Panc1 (cell line): ENCODE results near the gene MAB21L3. TPM values are rescaled to one million over a fixed set of nuclear protein-coding genes. Genes with fewer than 3 reads are reported as not detected.
A peak's percentile ranks its signal among the peaks of the same experiment; 100 is the strongest.

Experiments used
- ATAC-seq: fragments of 200-7000 bp; cut with Tn5 transposase; 2 replicates; pipeline ENCODE4 v1.9.1; 2020; ENCODE audit warnings: mild to moderate bottlenecking, moderate library complexity
- BruUV-seq: library from RNA; stranded (reverse); fragments of 400-500 nt; replicated peaks from 2 replicates; lab custom pipeline; 2021; lab: Mats Ljungman, UMichigan
- CTCF ChIA-PET: fragments of 300-600 bp; sonication (Branson Sonifier 250); formaldehyde crosslinking; loops from one replicate; lab custom pipeline; 2022; ENCODE audit warnings: antibody characterized with exemption; lab: Charles Lee
- POLR2A ChIA-PET: fragments of 300-600 bp; sonication (Branson Sonifier 250); formaldehyde crosslinking; loops from one replicate; lab custom pipeline; 2022; ENCODE audit warnings: antibody characterized with exemption; lab: Charles Lee
- DNase-seq: peaks from one replicate; pipeline ENCODE4 v3.0.0-alpha.2; 2010; ENCODE audit warnings: low read depth, low spot score
- H3K27ac ChIP-seq: 2 replicates; pipeline ENCODE4 v1.5.1; 2011; ENCODE audit warnings: mild to moderate bottlenecking, low read length, inconsistent platforms
- H3K27me3 ChIP-seq: fragments of 200-500 bp; sonication (Bioruptor generic); 2 replicates; pipeline ENCODE4 v1.6.0; 2014; ENCODE audit warnings: low read length, inconsistent platforms; ENCODE audit not compliant: control insufficient read depth, insufficient read depth
- H3K36me3 ChIP-seq: fragments of 200-500 bp; sonication (Bioruptor generic); 2 replicates; pipeline ENCODE4 v1.5.1; 2014; ENCODE audit warnings: inconsistent platforms, mild to moderate bottlenecking, low read length, moderate library complexity; ENCODE audit not compliant: control insufficient read depth, insufficient read depth
- H3K4me1 ChIP-seq: 2 replicates; pipeline ENCODE4 v1.5.1; 2011; ENCODE audit warnings: inconsistent platforms, mild to moderate bottlenecking, low read length, moderate library complexity; ENCODE audit not compliant: control insufficient read depth, insufficient read depth
- H3K4me3 ChIP-seq, 2 experiments: 2 replicates each; pipeline ENCODE4 v1.5.1; 2011 to 2012; ENCODE audit warnings: low read depth in 2 of 2, low read length in 2 of 2, mild to moderate bottlenecking in 2 of 2, inconsistent platforms in 1 of 2, moderate library complexity in 1 of 2
- H3K9me3 ChIP-seq: fragments of 200-500 bp; sonication (Bioruptor generic); 2 replicates; pipeline ENCODE4 v1.5.1; 2014; ENCODE audit warnings: low read depth, mild to moderate bottlenecking, inconsistent platforms, low read length, moderate library complexity; ENCODE audit not compliant: control insufficient read depth, insufficient read depth
- POLR2AphosphoS5 ChIP-seq: IDR thresholded peaks from 2 replicates; pipeline ENCODE4 v1.6.1; 2012; ENCODE audit warnings: mild to moderate bottlenecking, low read depth, low read length, moderate library complexity
- SIN3A ChIP-seq: IDR thresholded peaks from 2 replicates; pipeline ENCODE4 v1.6.1; 2012; ENCODE audit warnings: low read depth, mild to moderate bottlenecking, low read length, moderate library complexity, borderline replicate concordance; ENCODE audit not compliant: insufficient read depth
- TCF7L2 ChIP-seq: IDR thresholded peaks from 2 replicates; pipeline ENCODE4 v1.6.1; 2011; ENCODE audit warnings: mild to moderate bottlenecking, low read depth, low read length, inconsistent platforms
- in situ Hi-C: cut with HindIII; loops from 2 replicates; pipeline ENCODE4 v1.10.0; 2016; ENCODE audit warnings: low sequenced_read_pairs, low pct_unique_long_range_greater_than_20kb
- intact Hi-C: fragments of 100-400 bp; cut with micrococcal nuclease; formaldehyde crosslinking; loops from one replicate; pipeline ENCODE4 v1.10.0; 2022; ENCODE audit not compliant: unreplicated experiment
- total RNA-seq: library from RNA; stranded (reverse); gene quantifications from one replicate; pipeline ENCODE4 v1.2.1, GENCODE V29; 2021; ENCODE audit not compliant: unreplicated experiment
- TF ChIP-seq, protein P1 (sequence below), 2 experiments: IDR thresholded peaks; 2 replicates each; pipeline ENCODE4 v1.6.1; 2011 to 2012; ENCODE audit warnings: low read depth in 2 of 2, control low read depth in 1 of 2, low read length in 1 of 2, mild to moderate bottlenecking in 1 of 2, moderate library complexity in 1 of 2; ENCODE audit not compliant: insufficient read depth in 1 of 2
- TF ChIP-seq, protein P2 (sequence below): fragments of 450-650 bp; IDR thresholded peaks from 2 replicates; pipeline ENCODE4 v1.5.1; 2017; ENCODE audit warnings: mild to moderate bottlenecking

MAB21L3 gene
- total RNA-seq, 1 experiment from 2014 or later: not detected

- H3K9me3 ChIP-seq: no peaks in the 10 kb centered on the region
- CTCF ChIA-PET: no interaction called here
- in situ Hi-C loops (no loop called here), intact Hi-C loops (no loop called here)
- ATAC-seq (no peak), DNase-seq (no peak)
- no peaks in the 10 kb centered on the region for H3K27me3 ChIP-seq
- no peaks in the 10 kb centered on the region for H3K4me1 ChIP-seq
- no TSS peak for BruUV-seq
- no peak overlapping the region for H3K27ac ChIP-seq
- TF ChIP-seq, protein P1, sequence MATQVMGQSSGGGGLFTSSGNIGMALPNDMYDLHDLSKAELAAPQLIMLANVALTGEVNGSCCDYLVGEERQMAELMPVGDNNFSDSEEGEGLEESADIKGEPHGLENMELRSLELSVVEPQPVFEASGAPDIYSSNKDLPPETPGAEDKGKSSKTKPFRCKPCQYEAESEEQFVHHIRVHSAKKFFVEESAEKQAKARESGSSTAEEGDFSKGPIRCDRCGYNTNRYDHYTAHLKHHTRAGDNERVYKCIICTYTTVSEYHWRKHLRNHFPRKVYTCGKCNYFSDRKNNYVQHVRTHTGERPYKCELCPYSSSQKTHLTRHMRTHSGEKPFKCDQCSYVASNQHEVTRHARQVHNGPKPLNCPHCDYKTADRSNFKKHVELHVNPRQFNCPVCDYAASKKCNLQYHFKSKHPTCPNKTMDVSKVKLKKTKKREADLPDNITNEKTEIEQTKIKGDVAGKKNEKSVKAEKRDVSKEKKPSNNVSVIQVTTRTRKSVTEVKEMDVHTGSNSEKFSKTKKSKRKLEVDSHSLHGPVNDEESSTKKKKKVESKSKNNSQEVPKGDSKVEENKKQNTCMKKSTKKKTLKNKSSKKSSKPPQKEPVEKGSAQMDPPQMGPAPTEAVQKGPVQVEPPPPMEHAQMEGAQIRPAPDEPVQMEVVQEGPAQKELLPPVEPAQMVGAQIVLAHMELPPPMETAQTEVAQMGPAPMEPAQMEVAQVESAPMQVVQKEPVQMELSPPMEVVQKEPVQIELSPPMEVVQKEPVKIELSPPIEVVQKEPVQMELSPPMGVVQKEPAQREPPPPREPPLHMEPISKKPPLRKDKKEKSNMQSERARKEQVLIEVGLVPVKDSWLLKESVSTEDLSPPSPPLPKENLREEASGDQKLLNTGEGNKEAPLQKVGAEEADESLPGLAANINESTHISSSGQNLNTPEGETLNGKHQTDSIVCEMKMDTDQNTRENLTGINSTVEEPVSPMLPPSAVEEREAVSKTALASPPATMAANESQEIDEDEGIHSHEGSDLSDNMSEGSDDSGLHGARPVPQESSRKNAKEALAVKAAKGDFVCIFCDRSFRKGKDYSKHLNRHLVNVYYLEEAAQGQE (IDR thresholded peaks at IDR 0.05; ENCODE audit: insufficient read depth in 1 of 2, low read depth in 2 of 2, low read length in 1 of 2): no peak
- no peak for TF ChIP-seq SIN3A
- TF ChIP-seq TCF7L2: no peak
- TF ChIP-seq, protein P2, sequence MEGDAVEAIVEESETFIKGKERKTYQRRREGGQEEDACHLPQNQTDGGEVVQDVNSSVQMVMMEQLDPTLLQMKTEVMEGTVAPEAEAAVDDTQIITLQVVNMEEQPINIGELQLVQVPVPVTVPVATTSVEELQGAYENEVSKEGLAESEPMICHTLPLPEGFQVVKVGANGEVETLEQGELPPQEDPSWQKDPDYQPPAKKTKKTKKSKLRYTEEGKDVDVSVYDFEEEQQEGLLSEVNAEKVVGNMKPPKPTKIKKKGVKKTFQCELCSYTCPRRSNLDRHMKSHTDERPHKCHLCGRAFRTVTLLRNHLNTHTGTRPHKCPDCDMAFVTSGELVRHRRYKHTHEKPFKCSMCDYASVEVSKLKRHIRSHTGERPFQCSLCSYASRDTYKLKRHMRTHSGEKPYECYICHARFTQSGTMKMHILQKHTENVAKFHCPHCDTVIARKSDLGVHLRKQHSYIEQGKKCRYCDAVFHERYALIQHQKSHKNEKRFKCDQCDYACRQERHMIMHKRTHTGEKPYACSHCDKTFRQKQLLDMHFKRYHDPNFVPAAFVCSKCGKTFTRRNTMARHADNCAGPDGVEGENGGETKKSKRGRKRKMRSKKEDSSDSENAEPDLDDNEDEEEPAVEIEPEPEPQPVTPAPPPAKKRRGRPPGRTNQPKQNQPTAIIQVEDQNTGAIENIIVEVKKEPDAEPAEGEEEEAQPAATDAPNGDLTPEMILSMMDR: peak; percentile 23; the same call in 1 of the 2 replicates
- H3K36me3 ChIP-seq: no peaks in the 10 kb centered on the region
- POLR2A ChIA-PET: no interaction called here
- no peak overlapping the region for H3K4me3 ChIP-seq
Measured at GRCh38 chr1:116133696-116134475, 22.7 kb downstream of the MAB21L3 start.

DNA sequence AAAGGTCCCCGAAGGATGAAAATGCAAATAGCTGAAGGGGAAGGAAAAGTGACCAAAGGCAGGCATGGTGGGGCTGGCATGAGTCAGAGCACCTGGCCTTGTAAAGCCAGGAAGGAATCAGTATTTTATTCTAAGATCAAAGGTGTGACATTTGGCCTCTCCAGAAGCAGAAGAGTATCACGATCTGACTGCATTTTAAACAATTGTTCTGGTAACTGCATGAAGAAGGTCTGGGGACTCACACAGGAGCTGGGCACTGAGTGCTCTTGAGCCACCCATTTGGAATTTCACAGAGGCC lies 23.2 kb downstream of the MAB21L3 start:
- Histone ChIP-seq H3K27me3 (no peaks in the 10 kb centered on the region), H3K4me3 (no peak overlapping the region), H3K4me1 (no peaks in the 10 kb centered on the region), H3K36me3 (no peaks in the 10 kb centered on the region), H3K27ac (no peak overlapping the region), H3K9me3 (no peaks in the 10 kb centered on the region)
- POLR2A ChIA-PET: no interaction called here
- TF ChIP-seq TCF7L2 (no peak), POLR2AphosphoS5 (no peak), SIN3A (no peak)
- TF ChIP-seq, protein P2: no peak
- TF ChIP-seq, protein P1 (IDR thresholded peaks at IDR 0.05; ENCODE audit: insufficient read depth in 1 of 2, low read depth in 2 of 2, low read length in 1 of 2): no peak
- CTCF ChIA-PET: no interaction called here
- DNase-seq (no peak), ATAC-seq (no peak)
- BruUV-seq: no TSS peak
- in situ Hi-C loops (no loop called here), intact Hi-C loops (no loop called here)
